Lower lobe of right lung (tissue), 2 donors: ENCODE measurements around the gene KIAA1958. TPM values are rescaled to one million over a fixed set of nuclear protein-coding genes. Genes with fewer than 3 reads are reported as not detected.

Source experiments
- ATAC-seq, 2 donors: fragments of 200-7000 bp; cut with Tn5 transposase; one replicate each; pipeline ENCODE4 v1.9.1; 2020 to 2022; ENCODE audit warnings: mild to moderate bottlenecking in 2 of 2, moderate library complexity in 2 of 2
- DNase-seq: peaks from one replicate; pipeline ENCODE4 v3.0.0-alpha.2; 2020
- H3K27ac ChIP-seq: fragments of 200-600 bp; one replicate; pipeline ENCODE4 v1.8.0; 2022
- H3K27me3 ChIP-seq: fragments of 200-600 bp; one replicate; pipeline ENCODE4 v1.8.0; 2022; ENCODE audit warnings: low read depth
- H3K36me3 ChIP-seq: fragments of 200-600 bp; one replicate; pipeline ENCODE4 v1.8.0; 2022; ENCODE audit warnings: mild to moderate bottlenecking
- H3K4me1 ChIP-seq: fragments of 200-600 bp; one replicate; pipeline ENCODE4 v1.8.0; 2022
- H3K4me3 ChIP-seq: fragments of 200-600 bp; one replicate; pipeline ENCODE4 v1.8.0; 2022; ENCODE audit warnings: mild to moderate bottlenecking
- H3K9me3 ChIP-seq: fragments of 200-600 bp; one replicate; pipeline ENCODE4 v1.8.0; 2022
- CTCF ChIP-seq: fragments of 200-600 bp; IDR thresholded peaks from one replicate; pipeline ENCODE4 v1.8.0; 2022; ENCODE audit warnings: antibody characterized with exemption, mild to moderate bottlenecking
- intact Hi-C: fragments of 100-400 bp; cut with DNase I; formaldehyde crosslinking; loops from one replicate; pipeline ENCODE4 v1.11.0; 2022
- total RNA-seq: library from RNA; stranded (reverse); fragmentation: NEBNext Ultra II Directional; extraction: Animal tissue kit (Norgen Biotek cat#: 25700); gene quantifications from one replicate; pipeline ENCODE4 v1.2.1, GENCODE V29; 2021
- donor health status: DM: no; HTN: yes; CAD: no; lungs with severe emphysema.

Gene KIAA1958
- total RNA-seq, 1 donor from 2014 or later: 14.1 TPM

DNA sequence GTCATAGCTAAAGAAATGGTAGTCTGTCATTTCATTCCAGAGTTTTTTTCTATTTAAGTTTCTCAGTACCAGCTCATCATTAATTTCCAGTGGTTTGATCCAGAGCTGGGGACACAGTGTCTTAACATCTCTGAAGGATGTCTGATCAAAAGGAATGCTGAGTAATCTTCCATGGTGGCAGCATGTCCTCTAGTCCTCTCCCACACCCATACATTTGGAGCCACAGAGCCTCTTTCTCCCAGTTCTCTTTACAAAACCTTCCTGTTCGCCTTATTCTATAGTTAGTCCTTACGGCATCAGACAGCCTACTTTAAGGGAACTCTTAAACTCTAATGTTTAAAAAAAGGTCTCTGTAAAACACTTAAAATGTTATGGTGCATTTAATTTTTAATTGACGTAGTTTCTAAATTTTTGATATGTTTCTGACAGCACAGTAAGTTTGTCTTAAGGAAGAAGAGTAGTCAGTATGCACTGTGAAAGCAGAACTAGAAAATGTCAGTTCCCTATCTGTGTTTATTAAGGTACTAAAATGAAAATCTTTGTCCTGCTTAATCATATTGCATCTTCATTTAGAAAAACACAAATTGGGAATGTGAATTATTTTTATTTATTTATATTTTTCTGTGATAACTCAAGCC lies 134.5 kb downstream of the KIAA1958 start:
- H3K4me3 ChIP-seq: no peak overlapping the region
- H3K27ac ChIP-seq: no peak overlapping the region
- ATAC-seq (peak; percentile 49 to 51), DNase-seq (no peak)
- H3K9me3 ChIP-seq: no peaks in the 10 kb centered on the region
- TF ChIP-seq CTCF: no peak
- no peaks in the 10 kb centered on the region for H3K36me3 ChIP-seq
- H3K27me3 ChIP-seq: no peaks in the 10 kb centered on the region
- intact Hi-C loops: no loop called here
- no peaks in the 10 kb centered on the region for H3K4me1 ChIP-seq

DNA sequence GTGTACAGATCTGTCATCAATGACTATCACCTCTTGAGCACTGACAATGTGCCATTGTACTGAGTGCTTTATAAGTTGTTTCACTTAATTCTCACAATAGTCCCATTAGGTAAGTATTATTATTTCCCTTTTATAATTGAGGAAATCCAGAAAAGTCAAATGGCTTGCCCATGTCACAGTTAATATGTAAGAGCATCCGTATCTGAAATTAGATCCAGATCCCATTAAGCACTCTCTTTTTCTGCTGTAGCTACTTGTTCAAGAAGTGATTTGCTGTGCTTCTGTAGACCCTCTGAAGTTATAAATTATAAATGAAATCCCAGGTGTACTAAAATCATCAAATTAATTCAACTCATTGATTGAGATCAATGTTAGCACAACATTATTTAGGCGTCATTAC lies 136.6 kb downstream of the KIAA1958 start:
- no peaks in the 10 kb centered on the region for H3K4me1 ChIP-seq
- no peaks in the 10 kb centered on the region for H3K36me3 ChIP-seq
- no peak for TF ChIP-seq CTCF
- no peaks in the 10 kb centered on the region for H3K27me3 ChIP-seq
- H3K9me3 ChIP-seq: no peaks in the 10 kb centered on the region
- intact Hi-C loops: no loop called here
- ATAC-seq (no peak), DNase-seq (no peak)
- no peak overlapping the region for H3K4me3 ChIP-seq
- H3K27ac ChIP-seq: no peak overlapping the region

DNA sequence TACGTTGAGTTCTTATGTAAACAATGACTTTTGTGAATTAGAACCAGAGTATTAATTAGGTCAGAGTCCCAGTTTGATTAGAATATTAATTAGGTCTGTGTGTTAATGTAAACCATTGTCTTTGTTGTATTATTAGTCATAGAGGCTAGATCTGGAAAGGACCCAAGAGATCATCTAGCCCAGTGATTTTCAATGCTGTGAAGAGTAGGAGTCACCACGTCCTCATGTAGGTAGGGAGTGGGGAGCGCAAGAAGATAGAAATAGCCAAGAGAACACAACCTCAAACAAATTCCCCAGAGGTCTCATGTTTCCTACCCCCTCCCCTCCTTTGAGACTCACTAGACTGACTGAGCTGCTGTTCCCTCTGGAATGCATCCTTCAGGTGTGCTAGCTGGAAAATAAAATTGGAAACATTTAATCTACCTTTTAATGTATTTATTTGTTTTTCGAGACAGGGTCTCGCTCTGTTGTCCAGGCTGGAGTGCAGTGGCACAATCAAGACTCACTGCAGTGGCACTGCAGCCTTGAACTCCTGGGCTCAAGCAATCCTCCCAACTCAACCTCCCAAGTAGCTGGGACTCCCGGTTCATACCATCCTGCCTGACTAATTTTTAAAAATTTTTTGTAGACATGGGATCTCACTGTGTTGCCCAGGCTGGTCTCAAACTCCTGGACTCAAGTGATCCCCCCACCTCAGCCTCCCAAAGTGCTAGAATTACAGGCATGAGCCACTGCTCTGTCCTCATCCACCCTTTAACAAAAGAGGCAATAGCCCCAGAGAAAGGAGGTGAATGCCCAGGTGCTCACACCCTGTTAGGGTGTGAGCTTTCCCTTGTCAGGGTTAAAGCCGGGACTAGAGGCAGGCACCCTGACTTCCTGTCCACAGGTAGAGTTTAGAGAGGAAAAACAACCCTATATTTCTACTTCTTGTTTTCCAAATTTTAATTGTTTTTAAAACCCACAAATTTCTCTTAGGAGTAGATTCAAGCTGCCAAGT lies 138.4 kb downstream of the KIAA1958 start:
- no peak for ATAC-seq
- intact Hi-C loops: no loop called here
- no peaks in the 10 kb centered on the region for H3K9me3 ChIP-seq

DNA sequence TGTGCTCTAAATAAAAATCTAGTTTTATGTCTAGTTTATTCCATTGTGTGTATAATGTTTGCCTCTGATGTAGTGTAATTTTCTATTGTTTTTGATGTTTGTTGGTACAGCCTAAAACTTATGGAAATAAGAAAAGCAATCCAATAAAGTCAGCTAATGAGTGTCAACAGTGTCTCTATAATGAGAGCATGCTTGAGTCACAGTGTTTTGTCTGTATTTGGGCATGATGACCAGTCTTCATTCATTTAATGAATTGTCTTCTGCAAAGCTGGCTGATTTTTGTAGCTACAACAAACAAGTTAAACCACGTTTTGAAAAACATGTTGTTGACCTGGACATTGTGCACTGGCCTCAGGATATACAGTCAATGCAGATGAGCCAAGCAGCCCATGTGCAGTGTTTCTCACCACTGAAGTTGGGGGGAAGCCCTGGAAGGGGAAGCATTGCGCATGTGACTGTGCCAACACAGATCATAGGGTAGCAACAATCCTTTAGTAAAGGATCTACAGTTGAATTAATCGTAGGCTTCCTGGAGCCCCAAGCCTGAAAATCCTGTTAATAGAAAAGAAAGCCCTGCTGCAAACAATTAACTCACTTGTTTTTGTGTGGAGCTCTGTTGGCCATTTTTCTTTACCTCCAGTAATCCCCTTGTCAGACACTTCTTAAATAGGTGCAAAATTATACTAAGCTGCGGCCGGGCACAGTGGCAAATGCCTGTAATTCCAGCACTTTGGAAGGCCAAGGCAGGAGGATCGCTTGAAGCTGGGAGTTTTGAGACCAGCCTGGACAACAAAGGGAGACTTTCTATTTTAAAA lies 143.3 kb downstream of the KIAA1958 start:
- intact Hi-C loops: no loop called here
- Histone ChIP-seq H3K9me3 (no peaks in the 10 kb centered on the region), H3K36me3 (no peaks in the 10 kb centered on the region), H3K27me3 (no peaks in the 10 kb centered on the region), H3K4me3 (no peak overlapping the region), H3K27ac (no peak overlapping the region), H3K4me1 (no peaks in the 10 kb centered on the region)
- no peak for TF ChIP-seq CTCF
- DNase-seq: no peak
- ATAC-seq: no peak

More for the DNA sequence above, 138.4 kb downstream of the KIAA1958 start:
- no peaks in the 10 kb centered on the region for H3K4me1 ChIP-seq
- TF ChIP-seq CTCF: no peak
- no peaks in the 10 kb centered on the region for H3K27me3 ChIP-seq
- no peak overlapping the region for H3K27ac ChIP-seq
- no peaks in the 10 kb centered on the region for H3K36me3 ChIP-seq
- DNase-seq: no peak
- no peak overlapping the region for H3K4me3 ChIP-seq
